Esophagus muscularis mucosa (tissue), 4 donors: ENCODE measurements around the gene LRMDA.
A peak's percentile ranks its signal among the peaks of the same experiment; 100 is the strongest.

Experiments
- CTCF ChIP-seq, 3 experiments: fragments of 200-600 bp in 2 of 3; fragments of 450-650 bp in 1 of 3; sonication (generic) in 2 of 3; IDR thresholded peaks; one replicate each; pipeline ENCODE4 v1.5.1; 2017 to 2019; ENCODE audit warnings: antibody characterized with exemption in 3 of 3, mild to moderate bottlenecking in 2 of 3, moderate library complexity in 1 of 3
- EP300 ChIP-seq: sonication (generic); formaldehyde crosslinking; IDR thresholded peaks from one replicate; pipeline ENCODE4 v1.6.1; 2017; ENCODE audit warnings: antibody characterized with exemption
- POLR2A ChIP-seq: fragments of 450-650 bp; IDR thresholded peaks from one replicate; pipeline ENCODE4 v1.6.1; 2017; ENCODE audit warnings: antibody characterized with exemption, moderate library complexity, mild to moderate bottlenecking, low read depth
- POLR2AphosphoS5 ChIP-seq, 2 donors: sonication (generic); formaldehyde crosslinking; IDR thresholded peaks; one replicate each; pipeline ENCODE4 v1.6.1; 2017; ENCODE audit warnings: antibody characterized with exemption in 2 of 2

DNA sequence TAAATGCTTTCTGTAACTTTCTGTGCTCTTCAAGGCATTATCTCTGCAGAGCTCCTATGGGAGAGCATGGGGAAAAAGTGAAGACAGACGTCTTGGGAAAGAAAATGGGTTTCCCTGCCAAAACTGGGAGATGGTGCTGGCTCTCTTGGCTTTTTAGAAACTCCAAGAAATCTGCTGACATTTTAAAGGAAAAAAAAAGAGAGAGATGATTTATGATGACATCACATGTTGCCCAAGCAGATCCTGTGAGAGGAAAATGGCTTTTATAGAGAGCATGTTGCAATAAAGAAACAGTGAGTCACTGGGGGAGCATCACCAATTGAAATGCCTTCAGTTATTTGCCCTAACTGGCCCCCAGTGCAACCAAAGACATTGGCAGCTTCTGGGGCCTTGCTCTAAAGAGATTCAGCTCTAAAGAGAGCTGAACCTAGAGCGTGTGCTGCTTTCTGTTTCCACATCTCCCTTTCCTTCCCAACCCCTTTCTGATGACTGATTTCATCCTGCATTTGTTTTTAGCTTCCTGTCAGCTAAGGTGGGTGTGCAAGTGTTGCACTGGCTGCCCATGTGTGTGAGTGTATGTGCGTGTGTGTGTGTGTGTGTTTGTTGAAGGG is 37.7 kb downstream of the LRMDA start:
- TF ChIP-seq CTCF (IDR thresholded peaks at IDR 0.05) (no peak), POLR2A (no peak), POLR2AphosphoS5 (IDR thresholded peaks at IDR 0.05) (peak; percentile 44 to 86), EP300 (no peak)
